SK-N-SH (cell line): ENCODE data around the gene LPCAT2. TPM values are rescaled to one million over a fixed set of nuclear protein-coding genes. Genes with fewer than 3 reads are reported as not detected.
A peak's percentile ranks its signal among the peaks of the same experiment; 100 is the strongest.

ENCODE experiments used
- CTCF ChIA-PET: fragments of 300-600, 350-600 bp; formaldehyde crosslinking; extraction: SDS; loops from one replicate; lab custom pipeline; 2021; lab: Yijun Ruan, JAX
- POLR2A ChIA-PET: fragments of 350-600 bp; sonication (Branson Sonifier 250); formaldehyde crosslinking; extraction: SDS; loops from one replicate; lab custom pipeline; 2020; ENCODE audit warnings: antibody characterized with exemption, inconsistent platforms; lab: Yijun Ruan, JAX
- DNase-seq: peaks from one replicate; pipeline ENCODE4 v3.0.0; 2012
- H2AFZ ChIP-seq: fragments of 200-600 bp; sonication (generic); 2 replicates; pipeline ENCODE4 v1.8.1; 2016; ENCODE audit warnings: antibody characterized with exemption, mild to moderate bottlenecking, low read depth
- H3F3A ChIP-seq: fragments of 200-600 bp; sonication (generic); replicated peaks from 2 replicates; pipeline ENCODE3; 2016; ENCODE audit warnings: antibody characterized with exemption, mild to moderate bottlenecking; ENCODE audit not compliant: insufficient read depth
- H3K27ac ChIP-seq, 2 experiments: fragments of 200-500 bp in 1 of 2; fragments of 200-600 bp in 1 of 2; sonication (Bioruptor generic) in 1 of 2; sonication (generic), shearing (Covaris generic) in 1 of 2; 2 replicates each; pipeline versions ENCODE4 v1.5.1 to v1.6.1; 2014 to 2016; ENCODE audit warnings: low read depth in 2 of 2, inconsistent platforms in 1 of 2, low read length in 1 of 2, mild to moderate bottlenecking in 1 of 2, mixed read lengths in 1 of 2
- H3K27me3 ChIP-seq: fragments of 200-600 bp; sonication (generic), shearing (Covaris generic); 2 replicates; pipeline ENCODE4 v1.6.1; 2016; ENCODE audit warnings: mixed run types; ENCODE audit not compliant: insufficient read depth
- H3K36me3 ChIP-seq, 2 experiments: fragments of 200-500 bp in 1 of 2; fragments of 200-600 bp in 1 of 2; sonication (Bioruptor generic) in 1 of 2; sonication (generic) in 1 of 2; replicated peaks in 1 of 2; 2 replicates each; pipeline versions ENCODE3 to v1.5.1; 2014 to 2016; ENCODE audit warnings: low read length in 1 of 2, mild to moderate bottlenecking in 1 of 2; ENCODE audit not compliant: insufficient read depth in 2 of 2, control insufficient read depth in 1 of 2
- H3K4me1 ChIP-seq, 2 experiments: fragments of 200-500 bp in 1 of 2; fragments of 200-600 bp in 1 of 2; sonication (Bioruptor generic) in 1 of 2; sonication (generic), shearing (Covaris generic) in 1 of 2; 2 replicates each; pipeline versions ENCODE4 v1.5.1 to v1.6.1; 2014 to 2016; ENCODE audit warnings: low read depth in 1 of 2, low read length in 1 of 2, mixed run types in 1 of 2; ENCODE audit not compliant: insufficient read depth in 2 of 2, control insufficient read depth in 1 of 2
- H3K4me2 ChIP-seq: fragments of 200-600 bp; sonication (generic), shearing (Covaris generic); 2 replicates; pipeline ENCODE4 v1.6.1; 2017; ENCODE audit warnings: mixed run types
- H3K4me3 ChIP-seq, 2 experiments: fragments of 200-500 bp in 1 of 2; fragments of 200-600 bp in 1 of 2; sonication (Bioruptor generic) in 1 of 2; sonication (generic), shearing (Covaris generic) in 1 of 2; 2 replicates each; pipeline versions ENCODE4 v1.5.1 to v1.8.1; 2014 to 2016; ENCODE audit warnings: low read depth in 2 of 2, inconsistent platforms in 1 of 2, low read length in 1 of 2, mild to moderate bottlenecking in 1 of 2, mixed read lengths in 1 of 2, moderate library complexity in 1 of 2
- H3K79me2 ChIP-seq: fragments of 200-600 bp; sonication (generic); 2 replicates; pipeline ENCODE4 v1.8.1; 2017; ENCODE audit warnings: mild to moderate bottlenecking; ENCODE audit not compliant: insufficient read depth
- H3K9ac ChIP-seq: fragments of 200-600 bp; sonication (generic); 2 replicates; pipeline ENCODE4 v1.6.1; 2017; ENCODE audit warnings: mixed run types
- H3K9me2 ChIP-seq: fragments of 200-600 bp; sonication (generic); 2 replicates; pipeline ENCODE4 v1.6.1; 2017; ENCODE audit warnings: mixed run types
- H3K9me3 ChIP-seq: fragments of 200-600 bp; sonication (generic); 2 replicates; pipeline ENCODE4 v1.6.1; 2017; ENCODE audit warnings: mixed run types, mild to moderate bottlenecking, moderate library complexity
- H4K20me1 ChIP-seq: fragments of 200-600 bp; sonication (generic); 2 replicates; pipeline ENCODE4 v1.6.1; 2017; ENCODE audit warnings: mild to moderate bottlenecking, mixed run types; ENCODE audit not compliant: insufficient read depth
- EP300 ChIP-seq, 2 experiments: IDR thresholded peaks; 2 replicates each; pipeline versions ENCODE4 v1.4.0 to v1.6.1; 2012; ENCODE audit warnings: borderline replicate concordance in 1 of 2, low read depth in 1 of 2, low read length in 1 of 2
- EZH2phosphoT487 ChIP-seq: fragments of 200-600 bp; sonication (generic); IDR thresholded peaks from 2 replicates; pipeline ENCODE4 v1.6.1; 2017; ENCODE audit warnings: low read depth, mixed run types, mild to moderate bottlenecking, antibody characterized with exemption, moderate library complexity, borderline replicate concordance
- FOXJ3 ChIP-seq: sonication (generic); formaldehyde crosslinking; IDR thresholded peaks from 2 replicates; pipeline ENCODE4 v1.5.1; 2020; ENCODE audit warnings: mild to moderate bottlenecking, missing genetic modification reagents
- GABPA ChIP-seq: IDR thresholded peaks from 2 replicates; pipeline ENCODE4 v1.4.0; 2012; ENCODE audit warnings: low read depth, mild to moderate bottlenecking
- GATA2 ChIP-seq: sonication (generic); formaldehyde crosslinking; IDR thresholded peaks from 2 replicates; pipeline ENCODE4 v1.5.0; 2020; ENCODE audit warnings: mild to moderate bottlenecking, missing genetic modification reagents
- IRF3 ChIP-seq: fragments of 150-350 bp; IDR thresholded peaks from 2 replicates; pipeline ENCODE4 v1.6.1; 2016; ENCODE audit warnings: mild to moderate bottlenecking, low read depth, low read length
- JUND ChIP-seq: IDR thresholded peaks from 2 replicates; pipeline ENCODE4 v1.4.0; 2012
- MEF2A ChIP-seq: IDR thresholded peaks from 2 replicates; pipeline ENCODE4 v1.4.0; 2012; ENCODE audit warnings: low read depth, borderline replicate concordance
- MXI1 ChIP-seq: IDR thresholded peaks from 2 replicates; pipeline ENCODE4 v1.6.1; 2012; ENCODE audit warnings: mild to moderate bottlenecking, low read depth, low read length, improper control_type of control experiment
- POLR2AphosphoS5 ChIP-seq: IDR thresholded peaks from 2 replicates; pipeline ENCODE4 v1.6.1; 2012; ENCODE audit warnings: low read depth, low read length
- RAD21 ChIP-seq: IDR thresholded peaks from 2 replicates; pipeline ENCODE4 v1.6.1; 2012; ENCODE audit warnings: mild to moderate bottlenecking, low read length
- RCOR1 ChIP-seq: fragments of 150-350 bp; IDR thresholded peaks from 2 replicates; pipeline ENCODE4 v1.6.1; 2017; ENCODE audit warnings: antibody characterized with exemption, low read length
- REST ChIP-seq: IDR thresholded peaks from 2 replicates; pipeline ENCODE4 v1.6.1; 2012; ENCODE audit warnings: mild to moderate bottlenecking, low read depth, low read length, moderate library complexity
- SIN3A ChIP-seq: IDR thresholded peaks from 2 replicates; pipeline ENCODE4 v1.6.1; 2012; ENCODE audit warnings: low read depth, mild to moderate bottlenecking, low read length, moderate library complexity, borderline replicate concordance
- TCF12 ChIP-seq: IDR thresholded peaks from 2 replicates; pipeline ENCODE4 v1.4.0; 2012
- TEAD4 ChIP-seq: IDR thresholded peaks from 2 replicates; pipeline ENCODE4 v1.4.0; 2012; ENCODE audit warnings: mild to moderate bottlenecking, borderline replicate concordance; ENCODE audit not compliant: insufficient read depth
- USF2 ChIP-seq: fragments of 150-350 bp; IDR thresholded peaks from 2 replicates; pipeline ENCODE4 v1.6.1; 2017; ENCODE audit warnings: antibody characterized with exemption, low read length, low read depth, borderline replicate concordance
- YY1 ChIP-seq: IDR thresholded peaks from 2 replicates; pipeline ENCODE4 v1.4.0; 2012; ENCODE audit warnings: low read depth, mild to moderate bottlenecking
- WGBS: methylation state at CpG from one replicate; pipeline ENCODE4 v1.1.6; 2017; ENCODE audit warnings: low lambda C conversion rate; 5-methylcytosine and 5-hydroxymethylcytosine counted together
- polyA plus RNA-seq, 3 experiments: library from polyadenylated mRNA; depleted of rRNA; stranded (reverse); fragments of >200 nt; gene quantifications; 2 replicates each; pipeline ENCODE4 v1.2.3, GENCODE V29; 2012

LPCAT2 gene
- polyA plus RNA-seq, 1 of the 3 experiments (the other 2 are of a cell fraction): 9.1 TPM

GRCh38 chr16:55559933-55560516 lies 51.2 kb downstream of the LPCAT2 start (continued):
- TF ChIP-seq GABPA (no peak), JUND (peak; percentile 29; the same call in 1 of the 2 replicates), EZH2phosphoT487 (no peak), SIN3A (no peak), REST (no peak), MEF2A (no peak), POLR2AphosphoS5 (peak; percentile 72)

- Histone ChIP-seq H3F3A (peaks cover 6% of the 10 kb centered on the region), H3K36me3 (peaks cover 37 to 71% of the 10 kb centered on the region in 2 experiments), H2AFZ (no peak overlapping the region), H3K4me2 (no peak overlapping the region), H3K9ac (no peak overlapping the region), H3K79me2 (no peaks in the 10 kb centered on the region; the same call in 1 of the 2 replicates), H3K9me2 (no peaks in the 10 kb centered on the region; the same call in 1 of the 2 replicates), H3K27ac (peak overlapping the region; percentile 36 to 100; a peak in 3 of 4 replicates), H3K27me3 (no peaks in the 10 kb centered on the region), H3K4me1 (peaks cover 14 to 24% of the 10 kb centered on the region in 2 experiments; a peak in 3 of 4 replicates)
- ChIA-PET CTCF (interaction anchor here (0.7 to 1.6 kb wide), 7 partner anchors 13 to 152 kb away, joined by 3 to 5 read pairs (median 3); no protein-coding TSS in a partner anchor), POLR2A (interaction anchor here (1.2 to 1.5 kb wide), 3 partner anchors 91 to 100 kb away, joined by 3 to 4 read pairs (median 4); partner anchors contain the start of gene SLC6A2)
- peak; percentile 25 for DNase-seq
- 37% methylated on average over 2 of the region's 2 CpGs for WGBS
- no peak for TF ChIP-seq USF2
- TF ChIP-seq FOXJ3 (CRISPR knock-in tag): 0 out of 2 replicates have a peak, but pooled peaks have one; percentile 4
- TF ChIP-seq EP300 (IDR thresholded peaks at IDR 0.05; ENCODE audit: borderline replicate concordance in 1 of 2, low read depth in 1 of 2, low read length in 1 of 2): peak in 1 of 2 experiments; percentile 89; a peak in 2 of 4 replicates
- peak; percentile 26; the same call in 1 of the 2 replicates for TF ChIP-seq TEAD4
- TF ChIP-seq RCOR1: peak; percentile 56
- TF ChIP-seq SIN3A: no peak
- TF ChIP-seq GATA2 (CRISPR knock-in tag): peak; percentile 38; the same call in 1 of the 2 replicates
- TF ChIP-seq GABPA: no peak
- TF ChIP-seq TCF12: no peak; the same call in 1 of the 2 replicates
- no peak for TF ChIP-seq YY1
- TF ChIP-seq EZH2phosphoT487: no peak
- TF ChIP-seq RAD21: peak; percentile 17; the same call in 1 of the 2 replicates
- no peak for TF ChIP-seq IRF3
- TF ChIP-seq MXI1: no peak
- TF ChIP-seq, all 33 proteins: peak for 6
- Histone ChIP-seq H4K20me1 (no peaks in the 10 kb centered on the region), H3K9me3 (no peaks in the 10 kb centered on the region), H3K4me3 (no peak overlapping the region)
Measured at GRCh38 chr16:55561319-55561848, 52.5 kb downstream of the LPCAT2 start.
